GM18861 (cell line): ENCODE measurements around the gene TBC1D23.
"Not testable (repeated sequence)": the region's sequence is repeated elsewhere in the genome, so short reads cannot be mapped to it uniquely, and the experiment has no call there.

Experiments
- ATAC-seq: cut with Tn5 transposase; IDR thresholded peaks from one replicate; pipeline ENCODE4 v1.9.1; 2021; ENCODE audit not compliant: unreplicated experiment

The TBC1D23 gene

GRCh38 chr3:100340527-100340926, 79.7 kb downstream of the TBC1D23 start:
- ATAC-seq = no peak

- no peak for ATAC-seq
Measured at GRCh38 chr3:100348727-100349126, 87.9 kb downstream of the TBC1D23 start.

- not testable (repeated sequence) for ATAC-seq
Measured at GRCh38 chr3:100351770-100352169, 91.0 kb downstream of the TBC1D23 start.

GRCh38 chr3:100352296-100353231, 91.8 kb downstream of the TBC1D23 start:
- ATAC-seq = no peak

- ATAC-seq = peak; percentile 81
Measured at GRCh38 chr3:100354850-100355249, 94.1 kb downstream of the TBC1D23 start.

- ATAC-seq = no peak
Measured at GRCh38 chr3:100358413-100358812, 97.6 kb downstream of the TBC1D23 start.

GRCh38 chr3:100359035-100359434, 98.2 kb downstream of the TBC1D23 start:
- no peak for ATAC-seq

GRCh38 chr3:100360757-100361496, 100.1 kb downstream of the TBC1D23 start:
- no peak for ATAC-seq

GRCh38 chr3:100361897-100362296, 101.1 kb downstream of the TBC1D23 start:
- ATAC-seq = no peak

- ATAC-seq = no peak
Measured at GRCh38 chr3:100364421-100364820, 103.6 kb downstream of the TBC1D23 start.

- ATAC-seq = no peak
Measured at GRCh38 chr3:100366424-100366823, 105.6 kb downstream of the TBC1D23 start.

GRCh38 chr3:100368441-100368840, 107.6 kb downstream of the TBC1D23 start:
- no peak for ATAC-seq

GRCh38 chr3:100370756-100371155, 110.0 kb downstream of the TBC1D23 start:
- ATAC-seq = no peak

- ATAC-seq = no peak
Measured at GRCh38 chr3:100374521-100374920, 113.7 kb downstream of the TBC1D23 start.
